ENCODE results near the gene SLC26A11.
"Not testable (repeated sequence)": the region's sequence is repeated elsewhere in the genome, so short reads cannot be mapped to it uniquely, and the experiment has no call there.

SLC26A11 gene

DNA sequence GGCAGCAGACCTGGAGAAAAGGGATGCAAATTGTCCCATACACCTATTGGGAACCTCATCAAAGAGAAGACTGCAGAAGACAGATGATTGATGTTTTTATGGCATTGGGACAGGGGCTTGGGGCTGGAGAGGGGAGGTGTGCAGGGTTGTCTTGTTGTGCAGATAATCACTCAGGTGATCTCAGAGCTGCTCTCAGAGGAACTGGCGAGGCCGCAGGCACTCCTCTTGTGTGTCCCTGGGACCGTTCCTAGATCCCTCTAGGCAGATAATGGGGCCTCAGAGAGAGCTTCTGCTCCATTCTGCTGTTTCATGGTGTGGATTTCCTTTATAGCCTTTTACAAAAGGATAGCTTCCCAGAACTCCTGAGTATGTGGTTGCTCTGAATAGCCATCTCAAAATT is 42.1 kb downstream of the SLC26A11 start:
- no peak for DNase-seq (ENCODE audit: low spot score)

DNA sequence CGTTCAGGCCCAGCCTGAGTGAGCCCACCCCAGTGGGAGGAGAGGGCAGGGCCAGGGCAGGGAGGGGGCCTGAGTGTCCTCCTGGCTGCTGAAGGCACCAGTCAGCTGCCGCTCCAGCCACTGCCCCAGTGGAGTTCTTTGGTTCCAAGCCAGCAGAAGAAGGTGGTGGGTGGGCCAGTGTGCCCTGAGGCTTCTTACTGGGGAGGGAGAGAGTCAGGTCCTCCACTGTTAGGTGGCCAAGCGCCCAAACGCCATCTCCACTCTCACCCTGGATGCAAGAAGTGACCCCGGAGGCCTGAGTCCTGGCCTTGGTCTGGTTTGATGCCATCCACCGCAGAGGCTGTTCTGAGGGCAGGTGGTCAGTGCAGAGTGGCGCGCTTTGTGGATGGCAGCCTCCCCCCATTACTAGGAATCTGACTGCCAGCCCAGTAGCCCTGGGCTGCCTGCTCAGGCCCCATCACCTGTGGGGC is 42.6 kb downstream of the SLC26A11 start:
- DNase-seq (ENCODE audit: low spot score): no peak

DNA sequence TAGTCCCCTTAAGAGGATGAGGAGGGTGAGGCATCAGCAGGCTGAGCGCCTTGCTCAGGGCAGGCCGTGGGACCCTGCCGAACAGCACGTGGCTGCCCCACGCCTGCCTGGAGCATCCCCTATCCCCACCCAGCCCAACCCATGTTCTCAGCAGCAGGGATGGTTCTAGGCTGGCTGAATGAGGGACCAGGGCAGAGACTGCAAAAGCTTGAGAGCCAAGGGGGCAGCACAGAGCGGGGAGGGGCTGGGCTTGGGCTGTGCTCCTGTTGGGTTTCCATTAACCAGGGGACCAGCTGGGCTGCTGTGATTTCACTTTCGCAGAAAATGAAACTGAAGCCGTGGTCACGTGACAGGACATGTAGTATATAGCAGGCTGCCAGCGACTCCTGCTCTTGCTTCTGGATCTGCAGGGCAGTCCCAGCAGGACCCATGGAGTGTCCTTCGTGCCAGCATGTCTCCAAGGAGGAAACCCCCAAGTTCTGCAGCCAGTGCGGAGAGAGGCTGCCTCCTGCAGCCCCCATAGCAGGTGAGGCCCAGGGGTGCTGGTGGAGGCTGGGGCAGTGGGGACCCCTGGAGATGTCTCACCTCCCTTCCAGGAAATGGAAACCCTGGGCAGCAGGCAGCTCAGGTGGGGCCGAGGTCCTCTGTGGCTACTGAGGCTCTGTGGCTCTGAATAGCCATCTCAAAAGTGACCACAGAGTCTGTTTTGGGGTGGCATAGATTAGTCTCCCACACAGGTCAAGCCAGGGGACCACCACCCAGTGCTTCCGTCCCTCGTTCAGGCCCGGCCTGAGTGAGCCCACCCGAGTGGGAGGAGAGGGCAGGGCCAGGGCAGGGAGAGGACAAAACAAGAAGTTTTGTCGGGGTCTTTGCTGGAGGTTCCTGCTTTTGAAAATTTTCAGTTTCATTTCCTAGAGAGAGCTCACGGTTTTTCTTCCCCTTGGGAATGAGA is 43.3 kb downstream of the SLC26A11 start:
- DNase-seq (ENCODE audit: low spot score): peak; percentile 60

DNA sequence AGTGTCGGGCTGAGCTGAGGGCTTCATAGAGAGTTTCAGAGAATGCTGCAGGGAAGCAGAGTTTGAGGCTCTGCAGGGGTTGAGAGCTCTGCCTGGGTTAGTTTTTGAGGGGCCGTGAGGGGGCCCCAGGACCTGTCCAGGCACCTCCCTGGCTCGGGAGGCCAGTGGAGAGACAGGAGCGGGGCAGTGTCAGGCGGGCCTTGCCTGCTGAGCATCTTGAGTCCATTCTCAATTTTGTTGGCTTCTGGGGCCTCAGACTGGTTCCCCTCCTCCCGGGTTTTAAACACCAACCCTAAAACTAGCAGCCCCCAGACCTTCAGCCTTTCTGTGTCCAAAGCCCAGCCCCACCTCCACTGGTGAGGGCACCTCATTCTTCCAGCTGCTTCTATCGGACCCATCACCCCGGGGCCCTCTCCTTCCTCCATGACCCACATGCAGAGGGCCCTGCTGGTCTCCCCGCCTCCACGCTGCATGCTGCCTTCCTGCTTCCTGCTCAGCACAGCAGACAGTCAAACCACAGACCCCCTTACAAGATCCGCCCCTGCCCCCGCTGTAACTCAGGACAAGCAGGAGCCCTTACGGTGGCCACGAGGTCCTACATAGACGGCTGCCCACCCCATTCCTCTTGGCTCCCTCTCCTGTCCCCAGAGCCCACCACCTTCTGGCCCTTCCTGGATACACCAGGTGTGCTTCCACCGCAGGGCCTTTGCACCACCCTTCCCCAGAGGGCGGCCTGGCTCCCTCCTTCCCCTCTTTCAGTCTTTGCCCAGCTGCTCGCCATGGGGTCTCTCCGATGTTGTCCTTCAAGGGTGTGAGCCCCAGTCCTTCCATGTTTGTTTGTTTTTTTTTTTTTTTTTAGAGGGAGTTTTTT is 44.2 kb downstream of the SLC26A11 start:
- DNase-seq (ENCODE audit: low spot score): no peak

DNA sequence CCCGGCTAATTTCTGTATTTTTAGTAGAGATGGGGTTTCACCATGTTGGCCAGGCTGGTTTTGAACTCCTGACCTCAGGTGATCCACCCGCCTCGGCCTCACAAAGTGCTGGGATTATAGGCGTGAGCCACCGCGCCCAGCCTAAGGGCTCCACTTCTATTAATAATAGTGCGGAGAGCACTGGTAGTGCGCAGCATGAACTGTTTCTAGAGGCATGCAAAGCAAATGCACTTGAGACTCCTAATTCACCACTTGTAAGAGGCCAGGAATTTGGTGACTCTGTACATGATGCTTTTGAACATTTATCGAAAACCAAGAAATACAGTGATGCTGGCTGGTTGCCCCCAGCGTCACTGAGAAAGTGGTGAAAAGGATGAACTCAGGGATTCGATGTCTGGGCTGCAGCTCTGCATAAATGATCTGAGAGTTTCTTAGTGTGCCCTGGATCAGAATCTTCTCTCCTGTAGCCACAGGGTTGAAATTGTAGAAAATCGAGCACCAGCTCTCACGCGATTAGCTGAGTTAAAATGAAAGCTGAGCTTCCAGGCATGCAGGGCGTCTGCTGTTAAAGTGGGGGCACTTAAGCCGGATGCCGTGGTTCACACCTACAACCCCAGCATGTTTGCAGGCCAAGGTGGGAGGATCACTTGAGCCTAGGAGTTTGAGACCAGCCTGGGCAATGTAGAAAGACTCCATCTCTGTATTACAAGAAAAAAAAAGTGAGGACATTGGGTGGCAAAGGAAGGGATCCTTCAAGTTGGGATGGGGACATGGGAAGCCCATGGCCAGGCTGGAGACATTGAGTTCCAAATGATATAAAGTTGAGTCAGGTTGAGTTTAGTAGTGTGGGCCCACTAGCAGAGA is 45.2 kb downstream of the SLC26A11 start:
- DNase-seq (ENCODE audit: low spot score): no peak

DNA sequence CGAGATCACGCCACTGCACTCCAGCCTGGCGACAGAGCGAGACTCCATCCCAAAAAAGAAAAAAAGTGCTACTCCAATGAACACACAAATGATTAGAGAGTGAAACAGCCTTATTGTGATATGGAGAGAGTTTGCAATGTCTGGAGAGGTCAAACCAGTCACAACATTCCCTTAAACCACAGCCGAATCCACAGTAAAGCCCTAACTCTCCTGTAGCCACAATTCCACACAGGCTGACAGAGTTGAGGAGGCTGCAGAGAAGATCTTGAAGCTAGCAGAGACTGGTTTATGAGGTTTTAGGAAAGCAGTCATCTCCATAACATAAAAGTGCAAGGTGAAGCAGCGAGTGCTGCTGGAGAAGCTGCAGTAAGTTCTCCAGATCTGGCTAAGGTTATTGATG is 47.2 kb downstream of the SLC26A11 start:
- no peak for DNase-seq (ENCODE audit: low spot score)

DNA sequence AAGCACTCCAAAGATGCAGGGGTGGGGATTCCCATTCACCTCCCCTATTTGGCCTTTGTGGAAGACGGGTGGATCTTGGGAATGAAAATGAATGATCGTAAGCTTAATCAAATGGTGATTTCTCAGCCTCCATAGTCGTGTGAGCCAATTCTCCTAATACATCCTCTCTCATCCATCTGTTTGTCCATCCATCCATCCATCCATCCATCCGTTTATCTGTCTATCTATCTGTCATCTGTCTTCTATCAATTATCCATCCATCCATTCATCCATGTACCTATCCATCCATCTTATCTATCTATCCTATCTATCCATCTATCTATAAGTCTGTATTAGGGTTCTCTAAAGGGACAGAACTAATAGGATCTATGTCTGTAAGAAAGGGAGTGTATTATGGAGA is 48.2 kb downstream of the SLC26A11 start:
- no peak for DNase-seq (ENCODE audit: low spot score)

DNA sequence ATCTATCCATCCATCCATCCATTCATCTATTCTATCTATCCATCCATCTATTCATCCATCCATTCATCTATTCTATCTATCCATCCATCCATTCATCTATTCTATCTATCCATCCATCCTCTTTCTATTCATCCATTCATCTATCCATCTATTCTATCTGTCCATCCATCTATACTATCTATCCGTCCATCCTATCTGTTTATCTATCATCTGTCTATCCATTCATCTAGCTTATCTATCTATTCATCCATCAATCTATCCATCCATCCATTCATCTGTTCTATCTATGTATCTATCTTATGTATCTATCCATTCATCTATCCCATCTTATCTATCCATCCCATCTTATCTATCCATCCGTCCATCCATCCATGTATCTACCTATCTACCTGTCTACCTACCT is 49.2 kb downstream of the SLC26A11 start:
- DNase-seq (ENCODE audit: low spot score): no peak

DNA sequence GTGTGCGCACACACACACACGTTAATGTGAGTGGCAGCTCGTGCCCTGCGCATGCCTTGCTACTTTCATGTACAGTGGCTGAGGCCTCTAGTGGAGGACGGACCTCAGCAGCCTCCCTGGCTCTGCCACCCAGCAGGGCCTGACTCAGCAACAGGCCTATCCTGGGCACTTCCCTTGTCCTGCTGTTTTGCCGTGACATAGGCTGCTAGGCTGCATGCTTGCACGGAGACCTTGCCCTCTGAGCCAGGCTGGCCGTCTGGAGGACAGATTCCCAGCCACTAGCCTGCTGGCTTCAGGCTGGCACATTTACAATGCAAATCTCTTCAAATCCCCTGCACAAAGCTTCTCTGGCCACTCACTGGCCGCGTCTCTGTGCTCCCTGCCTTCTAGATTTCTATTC is 49.9 kb downstream of the SLC26A11 start:
- peak; percentile 46 for DNase-seq (ENCODE audit: low spot score)

DNA sequence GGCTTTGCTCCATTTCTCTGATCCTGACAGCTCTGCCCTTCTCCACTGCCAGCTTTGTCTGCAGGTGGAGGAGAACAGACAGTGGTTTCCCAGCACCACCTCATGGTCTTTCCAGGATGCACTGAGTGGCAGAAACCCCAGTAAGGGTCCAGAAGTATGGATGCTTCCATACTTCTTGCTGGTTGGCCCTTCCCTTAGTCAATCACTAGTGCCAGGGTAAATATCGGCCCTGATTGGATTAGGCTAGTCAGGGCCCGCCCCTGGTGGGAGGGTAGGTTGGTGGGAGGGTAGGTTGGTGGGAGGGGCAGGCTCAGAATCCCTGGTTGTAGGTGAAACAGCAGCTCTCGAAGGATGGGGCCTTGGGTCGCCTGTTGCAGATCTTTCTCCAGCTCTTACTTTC is 50.6 kb downstream of the SLC26A11 start:
- DNase-seq (ENCODE audit: low spot score): no peak

DNA sequence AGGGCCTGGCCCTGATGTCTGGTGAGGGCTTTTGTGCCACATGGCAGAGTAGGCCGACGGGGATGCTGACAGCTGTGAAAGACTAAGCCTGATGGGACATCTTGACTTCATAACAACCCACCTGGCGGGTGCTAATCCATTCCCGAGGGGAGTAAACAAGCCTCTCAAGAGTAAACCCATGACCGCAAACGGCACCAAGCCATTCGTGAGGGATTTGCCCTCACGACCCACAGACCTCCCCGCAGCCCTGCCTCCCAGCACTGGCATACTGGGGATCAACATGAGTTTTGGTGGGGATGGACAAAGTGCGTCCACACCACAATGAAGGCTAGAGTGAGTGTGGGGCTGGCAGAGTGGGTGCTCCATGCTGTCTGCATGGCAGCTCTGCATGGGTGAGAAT is 52.1 kb downstream of the SLC26A11 start:
- no peak for DNase-seq (ENCODE audit: low spot score)

DNA sequence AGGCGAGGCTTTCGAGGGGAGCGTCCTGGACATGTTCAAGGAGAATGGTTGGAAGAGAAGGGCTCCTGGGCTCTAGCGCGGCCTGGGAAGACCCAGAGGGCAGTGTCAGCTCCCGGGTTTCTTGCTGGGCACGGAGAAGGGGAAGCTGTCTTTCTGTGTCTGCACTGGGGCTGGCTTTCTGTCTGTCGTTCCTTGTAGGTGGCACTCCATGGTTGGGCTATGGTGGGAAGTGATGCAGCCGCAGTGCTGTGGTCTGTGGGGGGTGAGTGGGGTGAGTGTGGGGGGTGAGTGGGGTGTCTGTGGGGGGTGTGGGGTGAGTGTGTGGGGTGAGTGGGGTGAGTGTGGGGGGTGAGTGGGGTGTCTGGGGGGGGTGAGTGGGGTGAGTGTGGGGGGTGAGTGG is 54.1 kb downstream of the SLC26A11 start:
- no peak for DNase-seq (ENCODE audit: low spot score)

DNA sequence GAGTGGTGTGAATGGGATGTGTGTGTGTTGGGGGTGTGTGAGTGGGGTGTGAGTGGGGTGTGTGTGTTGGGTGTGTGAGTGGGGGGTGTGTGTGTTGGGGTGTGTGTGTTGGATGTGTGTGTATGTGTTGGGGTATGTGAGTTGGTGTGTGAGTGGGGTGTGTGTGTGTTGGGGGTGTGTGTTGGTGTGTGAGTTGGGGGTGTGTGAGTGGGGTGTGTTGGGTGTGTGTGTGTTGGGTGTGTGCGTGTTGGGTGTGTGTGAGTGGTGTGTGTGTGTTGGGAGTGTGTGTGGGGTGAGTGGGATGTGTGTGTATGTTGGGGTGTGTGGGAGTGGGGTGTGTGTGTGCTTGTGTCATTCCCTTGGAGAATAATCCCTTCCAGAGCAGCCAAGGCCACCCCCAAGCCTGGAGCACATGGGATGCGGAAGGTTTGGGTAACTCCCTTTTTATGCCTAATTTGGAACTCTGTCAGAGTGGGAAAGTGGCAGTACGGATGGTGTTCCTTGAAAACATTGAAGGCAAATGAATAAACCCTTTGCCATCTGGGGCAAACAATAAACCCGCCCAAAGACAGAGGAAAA is 54.7 kb downstream of the SLC26A11 start:
- DNase-seq (ENCODE audit: low spot score): no peak

DNA sequence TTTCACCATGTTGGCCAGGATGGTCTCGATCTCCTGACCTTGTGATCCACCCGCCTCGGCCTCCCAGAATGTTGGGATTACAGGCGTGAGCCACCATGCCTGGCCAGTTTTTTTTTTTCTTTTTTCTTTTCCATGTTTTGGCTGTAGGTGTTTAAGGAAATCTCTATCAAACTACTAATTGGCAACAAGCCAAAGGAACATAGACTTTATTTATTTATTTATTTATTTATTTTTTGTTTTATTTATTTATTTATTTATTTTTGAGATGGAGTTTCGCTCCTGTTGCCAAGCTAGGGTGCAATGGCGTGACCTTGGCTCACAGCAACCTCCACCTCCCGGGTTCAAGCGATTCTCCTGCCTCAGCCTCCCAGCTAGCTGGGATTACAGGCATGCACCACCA is 55.6 kb downstream of the SLC26A11 start:
- DNase-seq (ENCODE audit: low spot score): not testable (repeated sequence)

DNA sequence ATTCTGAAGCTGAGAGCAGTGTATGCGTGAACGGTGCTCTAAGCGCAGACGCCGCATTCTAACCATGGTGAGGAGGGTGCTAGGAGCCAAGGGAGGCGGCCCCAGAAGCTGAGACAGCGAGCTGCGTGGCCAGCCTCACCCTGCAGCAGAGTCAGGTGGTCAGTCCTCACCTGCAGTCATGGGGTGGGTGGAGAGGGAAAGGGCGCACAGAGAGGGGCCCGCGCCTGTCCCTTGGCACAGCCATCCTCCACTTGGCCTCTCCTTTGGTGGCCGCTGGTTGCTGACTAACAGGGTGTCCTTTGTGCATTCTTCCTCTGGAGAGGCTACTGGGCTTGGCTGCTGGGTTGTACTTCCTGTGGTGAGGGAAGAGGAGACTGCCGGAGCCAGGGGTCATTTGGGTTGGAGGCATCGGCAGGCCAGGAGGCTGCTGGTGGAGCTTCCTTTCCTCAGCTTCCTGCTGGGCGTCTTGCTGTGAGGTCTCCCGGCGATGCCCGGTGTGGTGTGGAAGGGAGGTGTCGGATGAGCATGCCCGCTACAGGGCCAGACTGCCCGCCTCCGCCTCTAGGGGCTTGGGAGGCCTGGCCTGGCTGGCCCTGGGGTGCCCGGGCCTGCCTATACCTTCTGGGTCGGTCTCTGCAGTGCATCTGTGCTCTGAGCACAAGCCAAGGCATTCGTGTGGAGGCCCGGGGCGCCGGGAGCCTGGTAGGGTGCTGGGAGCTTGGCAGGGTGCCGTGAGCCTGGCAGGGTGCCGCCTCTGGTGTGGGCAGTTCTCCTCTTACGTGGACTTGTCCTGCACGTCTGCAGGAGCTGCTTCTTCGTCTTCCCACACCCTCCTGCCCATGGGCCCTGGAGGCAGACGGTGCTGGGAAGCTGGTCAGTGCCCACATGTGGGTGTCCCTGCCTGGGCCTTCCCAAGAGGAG is 57.8 kb downstream of the SLC26A11 start:
- no peak for DNase-seq (ENCODE audit: low spot score)

DNA sequence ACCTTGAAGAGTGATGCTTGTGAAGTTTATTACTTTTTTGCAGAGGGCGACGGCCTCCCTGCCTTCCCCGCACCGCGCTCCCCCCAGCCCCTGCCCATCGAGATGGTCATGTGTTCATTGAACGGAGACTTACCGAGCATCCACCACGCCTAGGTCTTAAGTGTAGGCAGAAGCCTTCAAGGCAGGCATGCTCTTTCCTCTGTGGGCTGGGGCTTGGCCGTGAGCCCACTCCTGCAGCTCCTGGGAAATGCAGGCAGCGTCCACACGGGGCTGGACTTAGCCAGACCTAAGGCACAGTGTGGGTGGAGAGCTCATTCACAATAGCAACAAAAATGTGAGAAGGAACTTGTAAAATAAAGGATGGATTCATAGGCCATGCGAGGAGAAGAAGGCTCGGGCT is 59.7 kb downstream of the SLC26A11 start:
- DNase-seq (ENCODE audit: low spot score): no peak

DNA sequence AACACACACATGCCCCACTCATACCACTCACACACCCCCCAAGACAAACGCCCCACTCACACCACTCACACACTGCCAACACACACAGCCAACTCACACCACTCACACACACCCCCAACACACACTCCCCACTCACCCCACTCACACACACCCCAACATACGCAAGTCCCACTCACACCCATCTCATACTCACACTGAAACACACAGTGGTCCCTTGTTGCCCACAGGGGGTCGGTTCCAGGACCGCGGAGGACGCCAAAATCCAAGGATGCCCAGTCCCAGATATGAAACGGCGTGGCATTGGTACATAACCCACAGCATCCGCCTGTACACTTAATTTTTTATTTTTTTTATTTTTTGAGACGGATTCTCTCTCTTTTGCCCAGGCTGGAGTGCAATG is 61.3 kb downstream of the SLC26A11 start:
- DNase-seq (ENCODE audit: low spot score): no peak

DNA sequence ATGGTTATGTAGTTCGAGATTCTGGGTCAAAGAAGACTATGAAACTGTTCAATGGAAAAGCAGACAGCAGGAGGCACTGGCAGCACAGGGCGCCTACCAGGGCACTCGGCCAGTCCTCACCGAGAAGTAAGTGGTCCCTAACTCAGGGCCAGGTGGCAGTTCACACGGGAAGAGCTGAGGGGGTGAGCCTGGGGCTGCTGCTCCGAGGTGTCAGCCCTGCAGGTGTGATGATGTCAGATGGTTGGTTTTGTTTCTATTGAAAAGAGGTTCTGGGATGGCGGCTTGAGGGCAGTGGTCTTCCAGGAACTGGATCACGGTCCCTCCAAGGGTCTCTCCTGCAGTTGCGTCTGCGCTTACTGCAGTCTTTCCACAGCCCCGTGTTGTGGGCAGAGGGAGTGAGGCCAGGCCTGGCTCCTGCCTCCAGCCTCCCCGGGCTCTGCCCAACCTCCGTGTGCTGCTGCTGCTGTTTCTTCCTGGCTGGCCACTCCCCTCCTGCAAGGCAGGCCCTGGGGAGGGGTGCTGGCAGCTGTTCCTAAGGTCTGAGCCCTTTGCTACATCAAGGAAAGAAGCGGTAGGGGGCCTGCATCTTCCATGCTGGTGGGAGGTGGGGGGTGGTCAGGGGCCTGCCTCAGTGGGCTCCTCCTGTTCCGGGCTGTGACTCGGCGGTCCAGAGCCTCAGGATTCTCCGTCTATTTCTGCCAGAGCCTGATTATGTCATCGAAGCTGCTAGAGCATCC is 63.1 kb downstream of the SLC26A11 start:
- no peak for DNase-seq (ENCODE audit: low spot score)

DNA sequence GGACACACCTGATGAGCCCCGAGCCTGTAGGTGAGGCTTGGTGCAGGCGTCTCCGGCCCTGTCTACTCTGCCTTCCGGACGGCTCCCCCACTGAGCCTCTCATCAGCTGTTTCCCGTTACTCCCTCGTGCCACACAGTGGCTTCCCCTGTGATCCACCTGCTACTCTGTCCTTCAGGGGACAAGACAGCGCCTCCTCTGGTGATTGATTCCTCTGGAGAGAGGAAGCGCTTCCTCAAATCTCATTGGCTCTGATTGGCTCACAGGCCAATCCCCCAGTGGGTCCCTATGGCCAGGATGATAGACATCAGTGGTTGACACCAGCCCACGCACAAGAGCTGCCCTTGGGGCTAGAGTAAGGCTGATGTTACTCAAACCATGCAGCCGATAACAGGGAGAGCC is 64.4 kb downstream of the SLC26A11 start:
- no peak for DNase-seq (ENCODE audit: low spot score)

All from globus pallidus (tissue), 1 donor.